Amygdala (tissue), 56 donors: ENCODE data around the gene TECPR2.

Source experiments
- DNase-seq, 56 donors: peaks; one replicate each; lab custom pipeline; 2025; lab: John Stamatoyannopoulos, UW

The TECPR2 gene

DNA sequence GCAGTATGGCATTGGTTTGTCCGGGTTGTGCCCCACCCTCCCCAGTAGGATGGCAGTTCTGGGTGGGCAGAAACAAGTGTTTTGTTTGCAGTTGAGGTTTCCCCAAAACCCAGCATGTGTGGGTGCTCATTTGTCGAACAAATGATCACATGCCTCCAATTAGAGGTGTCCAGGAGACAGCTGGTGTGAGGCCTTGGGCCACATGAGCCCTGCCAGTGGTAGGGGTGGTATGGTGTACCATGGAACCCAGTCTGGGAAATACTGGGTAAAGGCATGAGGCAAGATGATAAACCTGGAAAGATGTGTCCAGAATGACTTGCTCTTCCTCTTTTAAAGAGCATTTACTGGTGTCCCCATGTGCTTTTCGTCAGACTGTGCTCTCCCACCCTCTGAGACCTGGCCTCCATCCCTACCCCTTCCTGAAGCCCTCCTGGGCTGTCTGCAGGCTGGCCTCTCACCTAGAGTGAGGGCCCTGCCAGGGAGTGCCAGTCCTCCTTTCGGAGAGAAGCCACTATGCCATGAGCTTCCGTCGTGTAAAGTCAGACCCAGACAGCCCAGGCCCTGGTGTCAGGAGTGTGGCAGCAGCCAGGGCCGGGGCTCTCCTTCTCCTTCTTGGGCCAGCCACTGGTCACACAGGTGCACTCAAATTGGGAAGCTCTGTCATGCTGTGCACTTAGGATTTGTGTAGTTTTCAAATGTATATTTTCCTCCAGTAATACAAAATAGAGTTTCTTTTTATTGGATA, 129.2 kb downstream of the TECPR2 start:
- DNase-seq, result no peak

GRCh38 chr14:102492531-102492910, 129.8 kb downstream of the TECPR2 start:
- no peak for DNase-seq

GRCh38 chr14:102493096-102493495, 130.4 kb downstream of the TECPR2 start:
- DNase-seq, result peak in 1 of 56 donors; percentile 32

GRCh38 chr14:102493585-102493984, 130.8 kb downstream of the TECPR2 start:
- no peak for DNase-seq

DNA sequence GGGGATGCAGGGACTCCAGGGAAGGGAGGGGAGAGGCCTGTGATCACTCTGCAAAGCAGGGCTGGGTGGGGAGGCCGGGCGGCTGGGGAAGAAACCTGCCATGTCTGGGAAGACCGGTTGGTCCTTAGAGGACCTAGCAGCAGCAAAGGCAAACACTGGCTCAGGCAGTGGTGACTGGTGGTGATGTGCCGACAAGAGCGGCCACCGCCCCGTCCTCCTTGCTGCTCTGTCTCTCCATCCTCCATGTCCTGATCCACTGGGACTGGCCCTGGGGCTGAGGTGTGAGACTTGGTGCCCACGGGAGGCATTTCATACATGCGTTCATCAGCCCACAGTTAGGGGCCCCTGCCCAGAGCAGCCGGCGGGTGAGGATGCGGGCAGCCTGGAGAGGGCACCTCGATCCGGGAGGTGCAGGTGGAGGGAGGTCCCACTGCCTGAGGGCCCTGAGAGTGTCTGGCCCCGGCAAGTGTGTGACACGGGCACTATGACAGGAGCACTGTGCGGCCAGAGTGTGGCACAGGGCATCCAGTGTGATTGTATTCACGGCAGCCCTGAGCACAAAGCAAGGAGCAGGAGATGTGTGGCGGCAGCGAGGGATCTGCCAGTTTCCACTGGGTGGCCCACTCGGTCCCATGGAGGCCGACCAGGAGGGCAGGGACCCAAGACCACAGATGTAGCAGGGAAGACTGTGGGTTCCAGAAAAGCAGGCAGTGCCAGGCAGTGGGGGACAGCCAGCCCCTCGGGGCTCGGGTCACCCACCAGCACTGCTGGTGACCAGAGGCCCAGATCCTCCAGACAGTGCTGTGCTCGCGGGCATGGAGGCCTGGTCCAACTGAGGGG, 133.0 kb downstream of the TECPR2 start:
- DNase-seq, result no peak

- DNase-seq, result no peak
Observed at GRCh38 chr14:102496331-102496691, 133.6 kb downstream of the TECPR2 start.

DNA sequence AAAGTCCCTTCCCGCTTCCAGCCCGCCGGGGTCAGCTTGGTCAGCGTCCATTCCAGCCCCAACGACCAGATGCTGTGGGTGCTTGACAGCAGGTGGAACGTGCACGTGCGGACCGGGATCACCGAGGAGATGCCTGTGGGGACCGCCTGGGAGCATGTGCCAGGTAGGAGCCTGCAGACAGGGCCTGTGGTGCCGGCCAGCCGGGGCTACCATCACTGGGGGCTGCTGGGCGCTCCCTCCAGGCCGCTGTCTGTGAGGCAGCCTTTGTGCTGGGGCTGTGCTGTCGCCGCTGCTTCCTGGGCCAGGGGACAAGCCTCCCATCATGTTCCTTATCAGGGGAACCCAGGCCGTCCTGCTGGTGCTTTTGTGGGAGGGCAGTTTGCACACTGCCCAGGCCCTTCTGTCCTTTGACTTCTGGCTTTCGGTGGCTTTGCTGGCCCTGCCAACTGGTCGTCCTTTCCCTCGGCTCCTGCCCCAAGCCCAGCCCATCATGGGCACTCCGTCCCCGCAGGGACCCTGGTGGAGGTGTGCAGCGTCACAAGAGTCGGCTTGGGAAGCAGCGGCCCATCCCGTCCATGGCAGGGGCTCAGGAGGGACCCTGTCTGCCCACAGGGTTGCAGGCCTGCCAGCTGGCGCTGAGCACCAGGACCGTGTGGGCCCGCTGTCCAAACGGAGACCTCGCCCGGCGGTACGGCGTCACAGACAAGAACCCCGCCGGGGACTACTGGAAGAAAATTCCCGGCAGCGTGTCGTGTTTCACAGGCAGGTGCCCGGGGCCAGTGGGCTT, 134.4 kb downstream of the TECPR2 start:
- DNase-seq, result no peak

- peak in 8 of 56 donors; percentile 18 to 61 (median 41) for DNase-seq
Observed at GRCh38 chr14:102497998-102498677, 135.4 kb downstream of the TECPR2 start.

DNA sequence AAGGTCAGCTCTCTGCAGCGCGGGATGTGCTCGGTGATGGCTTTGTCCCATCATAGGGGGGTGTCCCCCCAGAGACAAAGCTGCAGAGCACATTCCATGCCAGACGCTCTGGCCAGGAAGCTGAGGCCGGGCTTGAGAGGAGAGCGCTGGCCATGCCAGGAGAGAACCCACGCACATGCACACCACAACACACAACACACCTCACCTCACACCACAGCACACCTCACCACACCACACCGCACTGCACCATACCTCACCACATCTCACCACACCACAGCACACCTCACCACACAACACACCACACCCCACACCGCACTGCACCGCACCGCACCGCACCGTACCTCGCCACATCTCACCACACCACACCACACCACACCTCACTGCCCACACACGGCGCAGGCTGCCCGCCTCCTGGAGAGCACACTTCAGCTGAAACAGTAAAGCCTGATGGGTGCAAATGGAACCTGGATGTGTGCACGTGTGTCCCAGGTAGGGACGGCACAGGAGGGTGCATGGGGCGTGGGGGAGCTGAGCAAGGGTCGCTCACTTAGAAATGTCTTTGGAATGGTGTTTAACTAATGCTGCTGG, 136.0 kb downstream of the TECPR2 start:
- DNase-seq, result no peak

- no peak for DNase-seq
Observed at GRCh38 chr14:102499401-102500157, 136.8 kb downstream of the TECPR2 start.

- peak in 2 of 56 donors; percentile 29 to 37 for DNase-seq
Observed at GRCh38 chr14:102500158-102500662, 137.5 kb downstream of the TECPR2 start.

DNA sequence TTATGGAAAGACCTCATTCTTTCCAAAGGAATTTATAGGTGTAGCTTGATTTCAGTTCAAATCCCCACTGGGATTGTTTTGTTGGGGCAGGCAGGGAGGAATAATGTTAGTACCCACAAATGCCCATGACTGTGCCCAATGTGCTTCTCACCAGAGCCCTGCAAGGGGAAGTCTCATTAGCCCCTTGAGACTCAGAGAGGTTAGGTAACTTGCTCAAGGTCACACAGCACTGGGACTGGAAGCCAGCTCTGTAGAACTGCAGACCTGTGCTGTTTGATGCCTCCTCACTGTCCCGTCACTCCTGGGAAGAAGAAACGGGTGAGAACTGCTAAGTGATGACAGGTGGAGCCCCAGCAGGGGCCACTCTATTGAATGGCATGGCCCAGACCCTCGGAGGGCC, 138.0 kb downstream of the TECPR2 start:
- DNase-seq, result no peak

DNA sequence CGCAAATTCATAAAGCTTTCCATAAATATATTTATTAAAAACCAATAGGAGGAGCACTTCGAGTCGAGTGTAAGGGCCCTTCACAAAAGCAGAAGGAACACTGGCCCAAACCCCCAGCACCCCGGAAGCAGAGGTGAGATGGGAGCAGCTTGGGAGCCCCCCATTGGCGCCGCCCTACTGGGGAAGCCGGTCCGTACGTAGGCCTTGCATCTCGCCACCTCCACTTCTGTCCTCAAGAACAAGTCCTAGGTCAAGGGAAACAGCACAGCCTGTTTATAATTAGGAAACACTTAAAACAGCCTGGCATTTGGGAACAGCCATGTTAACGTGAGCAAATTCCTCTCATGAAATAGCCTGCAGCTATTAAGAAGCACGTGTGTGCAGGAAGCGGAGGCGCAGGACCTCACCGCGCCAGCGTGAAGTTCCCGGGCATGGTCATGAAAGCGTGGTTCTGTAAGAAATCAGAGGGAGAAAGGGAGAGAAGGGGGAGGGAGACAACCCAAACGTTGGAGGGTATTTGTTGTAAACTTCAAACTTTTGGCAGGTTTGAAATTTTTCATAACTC, 139.1 kb downstream of the TECPR2 start:
- DNase-seq, result no peak

- no peak for DNase-seq
Observed at GRCh38 chr14:102502571-102502970, 139.8 kb downstream of the TECPR2 start.

- DNase-seq, result no peak
Observed at GRCh38 chr14:102503641-102504327, 141.0 kb downstream of the TECPR2 start.

DNA sequence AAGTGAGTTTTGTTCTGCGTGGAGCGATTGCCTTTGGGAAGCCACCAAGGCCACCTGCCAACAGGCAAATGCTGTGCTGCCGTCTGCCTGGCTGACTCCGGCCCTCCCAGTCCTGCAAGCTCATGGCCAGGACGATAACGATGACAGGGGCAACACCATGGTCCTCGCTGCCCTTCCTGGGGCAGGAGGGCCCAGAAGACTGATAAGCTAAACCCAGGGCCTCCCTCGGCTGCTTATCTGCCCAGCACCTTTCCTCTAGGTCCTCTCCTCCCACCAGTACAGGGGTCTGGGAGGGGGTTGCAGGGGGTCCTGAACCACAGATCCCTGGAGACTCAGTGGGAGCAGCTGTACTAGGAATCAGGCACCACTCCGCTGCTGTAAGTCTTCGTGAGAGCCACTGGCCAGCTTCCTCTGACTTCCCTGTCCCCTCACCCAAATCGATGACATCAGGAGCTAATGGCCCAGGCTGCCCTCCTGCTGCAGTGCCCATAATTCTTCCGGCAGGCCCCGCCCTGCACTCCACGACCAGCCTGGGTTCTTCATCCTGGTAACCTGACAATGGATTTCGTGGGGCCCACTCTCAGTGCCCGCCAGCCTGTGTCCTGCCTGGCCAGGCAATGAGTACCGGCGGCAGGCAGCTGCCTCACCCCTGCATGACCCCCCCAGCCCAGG, 141.7 kb downstream of the TECPR2 start:
- DNase-seq, result no peak

DNA sequence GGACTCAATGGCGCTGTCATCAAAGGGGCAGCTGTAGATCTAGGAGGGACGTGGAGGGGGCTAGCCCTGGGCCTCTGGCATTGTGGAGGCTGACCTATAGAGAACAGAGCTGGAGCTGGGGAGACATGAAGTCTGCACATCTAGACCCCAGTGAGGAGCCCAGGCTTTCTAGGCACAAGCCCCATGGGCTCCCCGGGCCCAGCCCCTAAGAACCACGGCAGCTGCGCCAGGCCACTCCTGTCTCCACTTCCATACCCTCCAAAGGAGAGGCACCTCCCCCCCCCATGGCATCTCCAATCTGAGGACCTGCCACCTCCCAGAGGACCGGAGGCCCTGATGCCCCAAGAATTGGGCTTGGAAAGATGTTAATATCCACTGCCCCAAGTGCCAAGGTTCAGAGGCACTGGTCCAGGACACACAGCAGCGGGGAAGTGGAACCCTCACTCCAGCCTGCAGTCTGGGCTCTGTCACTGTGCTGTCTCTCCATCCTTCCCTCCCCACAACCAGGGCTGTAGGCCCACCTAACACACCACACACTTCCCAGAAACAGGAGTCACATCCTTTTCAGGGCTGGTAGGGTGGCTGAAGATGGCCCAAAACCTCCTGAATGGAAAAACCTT, 142.4 kb downstream of the TECPR2 start:
- DNase-seq, result no peak
